OCI-M1 (cell line): Measurements from ENCODE around the gene GALNT12.
A peak's percentile ranks its signal among the peaks of the same experiment; 100 is the strongest.

Experiments used
- DNase-seq: peaks from one replicate; lab custom pipeline; 2025; lab: John Stamatoyannopoulos, UW

The GALNT12 gene

GRCh38 chr9:98783518-98784226 lies 23.8 kb upstream of the GALNT12 start:
- no peak for DNase-seq

- no peak for DNase-seq
These were observed 22.4 kb upstream of the GALNT12 start for GRCh38 chr9:98784831-98785806.

- no peak for DNase-seq
These were observed 20.5 kb upstream of the GALNT12 start for GRCh38 chr9:98786750-98787510.

- no peak for DNase-seq
These were observed 19.6 kb upstream of the GALNT12 start for GRCh38 chr9:98787766-98788335.

GRCh38 chr9:98789483-98790133 lies 17.9 kb upstream of the GALNT12 start:
- no peak for DNase-seq

GRCh38 chr9:98790134-98790841 lies 17.2 kb upstream of the GALNT12 start:
- no peak for DNase-seq

GRCh38 chr9:98790842-98791607 lies 16.4 kb upstream of the GALNT12 start:
- DNase-seq, result peak; percentile 85

- DNase-seq, result no peak
These were observed 15.6 kb upstream of the GALNT12 start for GRCh38 chr9:98791608-98792490.

GRCh38 chr9:98793031-98793430 lies 14.4 kb upstream of the GALNT12 start:
- no peak for DNase-seq

GRCh38 chr9:98794802-98795201 lies 12.7 kb upstream of the GALNT12 start:
- no peak for DNase-seq

GRCh38 chr9:98795295-98795955 lies 12.0 kb upstream of the GALNT12 start:
- no peak for DNase-seq

GRCh38 chr9:98795970-98796363 lies 11.5 kb upstream of the GALNT12 start:
- DNase-seq, result no peak

GRCh38 chr9:98796364-98797101 lies 10.9 kb upstream of the GALNT12 start, which contains the start of gene ANKS6:
Gene ANKS6 (minus strand): TSS chr9:98796555. CDS start chr9:98796491, 64 bp downstream.
- DNase-seq, result no peak

- DNase-seq, result no peak
These were observed 10.0 kb upstream of the GALNT12 start for GRCh38 chr9:98797491-98797890.

- no peak for DNase-seq
These were observed 9.2 kb upstream of the GALNT12 start for GRCh38 chr9:98798254-98798653.

- DNase-seq, result no peak
These were observed 5.9 kb upstream of the GALNT12 start for GRCh38 chr9:98801561-98801960.

- DNase-seq, result no peak
These were observed 5.5 kb upstream of the GALNT12 start for GRCh38 chr9:98801969-98802371.

- DNase-seq, result no peak
These were observed 3.4 kb upstream of the GALNT12 start for GRCh38 chr9:98804083-98804482.
